LoVo (cell line): ENCODE data around the gene TOGARAM1.

Experiments used
- DNase-seq: peaks from one replicate; pipeline ENCODE4 v3.0.0-alpha.2; 2016; ENCODE audit warnings: low spot score

The TOGARAM1 gene

GRCh38 chr14:45084946-45085346 is 123.0 kb downstream of the TOGARAM1 start:
- no peak for DNase-seq

GRCh38 chr14:45089813-45090212 is 127.8 kb downstream of the TOGARAM1 start:
- DNase-seq, result no peak

- no peak for DNase-seq
Measured at GRCh38 chr14:45091710-45092109, 129.7 kb downstream of the TOGARAM1 start.

GRCh38 chr14:45094275-45094674 is 132.3 kb downstream of the TOGARAM1 start:
- no peak for DNase-seq

- no peak for DNase-seq
Measured at GRCh38 chr14:45095143-45095542, 133.2 kb downstream of the TOGARAM1 start.

- no peak for DNase-seq
Measured at GRCh38 chr14:45096218-45096617, 134.2 kb downstream of the TOGARAM1 start.

- no peak for DNase-seq
Measured at GRCh38 chr14:45103806-45104205, 141.8 kb downstream of the TOGARAM1 start.

- no peak for DNase-seq
Measured at GRCh38 chr14:45104561-45104960, 142.6 kb downstream of the TOGARAM1 start.

GRCh38 chr14:45112896-45113781 is 151.1 kb downstream of the TOGARAM1 start:
- DNase-seq, result no peak

GRCh38 chr14:45114327-45114726 is 152.3 kb downstream of the TOGARAM1 start:
- DNase-seq, result no peak

- DNase-seq, result no peak
Measured at GRCh38 chr14:45118594-45118993, 156.6 kb downstream of the TOGARAM1 start.

GRCh38 chr14:45120096-45120495 is 158.1 kb downstream of the TOGARAM1 start:
- DNase-seq, result no peak

- no peak for DNase-seq
Measured at GRCh38 chr14:45123271-45123670, 161.3 kb downstream of the TOGARAM1 start.
